ENCODE measurements around the gene CFAP45.

The CFAP45 gene

DNA sequence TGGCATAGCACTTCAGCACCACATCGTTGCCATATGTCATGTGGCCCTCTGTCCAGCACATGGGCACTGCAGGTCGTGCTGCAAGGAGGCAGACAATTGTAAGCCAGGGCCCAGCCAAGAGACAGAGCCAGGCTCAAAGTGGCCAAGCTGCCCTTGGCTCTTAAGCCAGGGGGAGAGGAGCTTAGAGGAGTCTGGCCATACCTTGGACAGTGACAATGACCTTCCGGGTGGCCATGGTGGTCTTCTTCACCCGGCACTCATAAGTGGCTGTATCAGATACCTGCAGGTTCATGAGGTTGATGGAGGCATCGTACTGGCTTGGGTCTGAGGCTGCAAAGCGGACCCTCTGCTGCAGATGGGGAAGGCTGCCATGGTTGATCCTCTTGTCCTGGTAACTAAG is 42.1 kb downstream of the CFAP45 start:
- no peak overlapping the region for H3K4me3 ChIP-seq (ENCODE audit: low read depth, low read length)
- DNase-seq (ENCODE audit: low read depth): no peak
- TF ChIP-seq, protein P1, sequence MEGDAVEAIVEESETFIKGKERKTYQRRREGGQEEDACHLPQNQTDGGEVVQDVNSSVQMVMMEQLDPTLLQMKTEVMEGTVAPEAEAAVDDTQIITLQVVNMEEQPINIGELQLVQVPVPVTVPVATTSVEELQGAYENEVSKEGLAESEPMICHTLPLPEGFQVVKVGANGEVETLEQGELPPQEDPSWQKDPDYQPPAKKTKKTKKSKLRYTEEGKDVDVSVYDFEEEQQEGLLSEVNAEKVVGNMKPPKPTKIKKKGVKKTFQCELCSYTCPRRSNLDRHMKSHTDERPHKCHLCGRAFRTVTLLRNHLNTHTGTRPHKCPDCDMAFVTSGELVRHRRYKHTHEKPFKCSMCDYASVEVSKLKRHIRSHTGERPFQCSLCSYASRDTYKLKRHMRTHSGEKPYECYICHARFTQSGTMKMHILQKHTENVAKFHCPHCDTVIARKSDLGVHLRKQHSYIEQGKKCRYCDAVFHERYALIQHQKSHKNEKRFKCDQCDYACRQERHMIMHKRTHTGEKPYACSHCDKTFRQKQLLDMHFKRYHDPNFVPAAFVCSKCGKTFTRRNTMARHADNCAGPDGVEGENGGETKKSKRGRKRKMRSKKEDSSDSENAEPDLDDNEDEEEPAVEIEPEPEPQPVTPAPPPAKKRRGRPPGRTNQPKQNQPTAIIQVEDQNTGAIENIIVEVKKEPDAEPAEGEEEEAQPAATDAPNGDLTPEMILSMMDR (IDR thresholded peaks at IDR 0.05; ENCODE audit: insufficient read depth, low read depth, low read length, missing control alignments): no peak

DNA sequence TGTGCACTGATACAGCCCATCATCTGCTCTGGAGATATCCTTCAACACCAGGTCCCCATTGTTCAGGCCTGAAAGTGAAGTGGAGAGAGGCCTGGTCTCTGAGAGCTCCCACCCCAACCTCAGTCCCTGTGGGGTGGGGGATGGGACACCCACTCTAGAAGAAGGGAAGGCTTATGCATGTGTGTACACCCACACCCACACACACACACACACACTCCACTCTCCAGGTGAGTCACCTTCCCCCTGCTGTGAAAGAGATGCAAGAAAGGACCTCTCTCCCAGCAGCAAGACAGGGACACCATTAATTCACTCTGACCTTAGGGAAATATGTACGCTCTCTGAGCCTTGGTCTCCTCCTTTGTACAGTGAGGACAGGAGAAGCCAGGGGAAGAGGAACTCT is 43.4 kb downstream of the CFAP45 start:
- no peak for DNase-seq (ENCODE audit: low read depth)
- TF ChIP-seq, protein P1 (IDR thresholded peaks at IDR 0.05; ENCODE audit: insufficient read depth, low read depth, low read length, missing control alignments): no peak
- no peak overlapping the region for H3K4me3 ChIP-seq (ENCODE audit: low read depth, low read length)

DNA sequence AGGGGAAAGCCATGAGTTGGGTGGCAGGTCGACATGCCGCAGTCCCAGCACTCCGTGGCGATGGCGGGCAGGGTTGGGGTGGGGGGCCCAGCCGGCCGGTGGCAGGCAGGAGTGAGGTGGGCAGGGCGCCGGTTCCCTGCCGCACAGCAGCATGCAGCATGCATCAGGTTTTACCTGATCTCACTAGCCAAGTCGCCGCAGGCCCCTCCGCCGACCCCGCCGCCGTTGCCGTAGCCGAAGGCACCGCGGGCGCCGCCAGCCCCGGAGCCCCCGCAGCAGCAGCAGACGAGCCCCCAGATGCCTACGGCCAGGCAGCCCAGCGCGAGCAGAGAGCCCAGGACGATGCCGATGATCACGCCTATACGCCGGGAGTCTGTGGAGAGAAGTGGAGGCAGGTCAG is 44.3 kb downstream of the CFAP45 start:
- H3K4me3 ChIP-seq (ENCODE audit: low read depth, low read length): no peak overlapping the region
- DNase-seq (ENCODE audit: low read depth): no peak
- TF ChIP-seq, protein P1 (IDR thresholded peaks at IDR 0.05; ENCODE audit: insufficient read depth, low read depth, low read length, missing control alignments): no peak

DNA sequence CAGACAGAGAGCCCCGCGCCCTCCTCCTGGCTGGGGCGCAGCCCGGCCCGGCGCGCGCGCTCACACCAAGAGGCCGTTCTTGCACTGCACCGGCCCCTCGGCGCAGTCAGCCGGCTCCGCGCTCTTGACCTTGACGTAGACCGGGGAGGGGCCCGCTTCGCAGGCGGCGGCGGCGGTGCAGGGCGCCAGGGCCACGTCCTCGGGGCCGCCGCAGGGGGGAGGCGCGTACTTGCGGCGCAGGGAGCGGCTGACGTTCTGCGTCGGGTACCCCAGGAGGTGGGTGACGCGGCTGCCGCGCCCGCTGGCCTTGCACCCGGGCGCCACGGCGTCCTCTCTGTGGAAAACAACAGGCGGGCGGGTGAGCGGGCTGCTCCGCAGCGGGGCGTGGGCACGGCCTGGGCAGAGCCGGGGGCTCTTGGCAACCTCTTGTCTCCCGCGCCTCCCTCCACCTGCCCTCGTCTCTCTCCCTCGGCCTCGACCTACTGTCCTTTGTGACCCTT is 45.2 kb downstream of the CFAP45 start:
- TF ChIP-seq, protein P1 (IDR thresholded peaks at IDR 0.05; ENCODE audit: insufficient read depth, low read depth, low read length, missing control alignments): no peak
- H3K4me3 ChIP-seq (ENCODE audit: low read depth, low read length): no peak overlapping the region; the same call in 1 of the 2 replicates
- DNase-seq (ENCODE audit: low read depth): peak; percentile 37

DNA sequence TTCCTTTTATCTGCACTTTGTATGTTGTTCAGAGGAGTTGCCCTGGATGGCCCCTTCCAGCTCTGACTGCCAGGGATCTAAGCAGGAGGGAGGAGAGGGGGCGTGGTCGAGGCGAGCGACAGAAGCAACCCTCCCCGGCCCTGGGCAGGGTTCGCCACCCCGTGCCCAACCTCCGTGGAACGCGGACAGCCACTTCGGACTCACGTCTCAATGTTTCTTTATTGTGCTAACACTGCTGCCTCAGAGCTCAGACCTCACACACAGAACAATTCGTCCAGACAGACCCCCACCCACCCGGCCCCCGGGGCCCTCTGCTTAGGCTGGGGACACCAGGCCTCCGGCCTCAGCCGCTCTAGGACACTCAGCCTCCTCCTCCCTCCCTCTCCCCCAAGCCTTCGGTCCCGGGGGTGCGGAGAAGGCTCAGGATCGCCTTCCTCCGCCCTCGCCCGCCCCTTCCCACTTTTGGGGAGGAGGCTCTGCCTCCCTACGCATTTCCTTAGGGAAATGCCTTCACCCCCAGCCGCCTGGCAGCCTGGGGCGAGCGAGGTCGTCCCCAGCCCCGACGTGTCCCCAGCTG is 45.8 kb downstream of the CFAP45 start:
- H3K4me3 ChIP-seq (ENCODE audit: low read depth, low read length): no peak overlapping the region; the same call in 1 of the 2 replicates
- TF ChIP-seq, protein P1 (IDR thresholded peaks at IDR 0.05; ENCODE audit: insufficient read depth, low read depth, low read length, missing control alignments): no peak
- DNase-seq (ENCODE audit: low read depth): no peak

DNA sequence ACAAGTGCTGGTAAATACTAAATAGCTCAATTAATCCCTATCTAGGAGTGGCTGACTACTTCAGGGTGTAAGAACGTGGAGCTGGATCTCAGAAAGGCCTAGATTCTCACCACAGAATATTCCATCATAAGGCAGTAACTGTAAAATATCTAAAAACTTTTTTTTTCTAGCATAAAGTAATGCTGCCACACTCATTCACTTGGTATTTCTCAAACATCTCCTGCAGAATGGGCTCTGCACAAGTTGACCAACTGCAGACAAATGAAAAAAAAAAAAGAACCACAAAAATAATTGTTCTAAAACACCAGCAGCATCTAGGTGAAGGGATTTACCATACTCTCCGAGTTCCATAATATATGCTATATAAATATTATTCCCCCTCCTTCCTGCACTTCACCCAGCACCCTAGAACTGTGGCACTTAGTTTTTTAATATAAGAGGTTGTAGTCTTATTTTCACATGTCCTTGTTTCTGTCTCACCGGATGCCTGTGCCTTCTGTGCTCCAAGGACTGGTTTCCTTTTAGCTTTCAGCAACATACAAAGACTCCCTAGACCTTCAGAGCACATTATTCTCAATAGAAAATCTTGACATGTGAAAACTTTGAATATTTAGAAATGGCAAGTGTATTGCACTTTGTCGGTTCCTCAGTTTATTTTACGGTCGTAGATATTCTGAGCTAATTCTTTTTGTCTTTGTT is 46.4 kb downstream of the CFAP45 start:
- H3K4me3 ChIP-seq (ENCODE audit: low read depth, low read length): no peak overlapping the region
- no peak for DNase-seq (ENCODE audit: low read depth)
- TF ChIP-seq, protein P1 (IDR thresholded peaks at IDR 0.05; ENCODE audit: insufficient read depth, low read depth, low read length, missing control alignments): no peak

Measured in GM12865 (cell line).